ENCODE measurements around the gene KANK2.

KANK2 gene

GRCh38 chr19:11202488-11203193 is 5.3 kb upstream of the KANK2 start:
- TF ChIP-seq SIN3A (IDR thresholded peaks at IDR 0.05; ENCODE audit: borderline replicate concordance, insufficient read depth, low read length) (no peak), TAF1 (IDR thresholded peaks at IDR 0.05; ENCODE audit: borderline replicate concordance, insufficient read depth, low read length) (no peak), POLR2AphosphoS5 (IDR thresholded peaks at IDR 0.05; ENCODE audit: low read depth, low read length) (no peak), FOXP2 (optimal IDR thresholded peaks at IDR 0.05; ENCODE audit: borderline replicate concordance, extremely low read depth, extremely low read length, insufficient read depth) (no peak)
- TF ChIP-seq, protein P1, sequence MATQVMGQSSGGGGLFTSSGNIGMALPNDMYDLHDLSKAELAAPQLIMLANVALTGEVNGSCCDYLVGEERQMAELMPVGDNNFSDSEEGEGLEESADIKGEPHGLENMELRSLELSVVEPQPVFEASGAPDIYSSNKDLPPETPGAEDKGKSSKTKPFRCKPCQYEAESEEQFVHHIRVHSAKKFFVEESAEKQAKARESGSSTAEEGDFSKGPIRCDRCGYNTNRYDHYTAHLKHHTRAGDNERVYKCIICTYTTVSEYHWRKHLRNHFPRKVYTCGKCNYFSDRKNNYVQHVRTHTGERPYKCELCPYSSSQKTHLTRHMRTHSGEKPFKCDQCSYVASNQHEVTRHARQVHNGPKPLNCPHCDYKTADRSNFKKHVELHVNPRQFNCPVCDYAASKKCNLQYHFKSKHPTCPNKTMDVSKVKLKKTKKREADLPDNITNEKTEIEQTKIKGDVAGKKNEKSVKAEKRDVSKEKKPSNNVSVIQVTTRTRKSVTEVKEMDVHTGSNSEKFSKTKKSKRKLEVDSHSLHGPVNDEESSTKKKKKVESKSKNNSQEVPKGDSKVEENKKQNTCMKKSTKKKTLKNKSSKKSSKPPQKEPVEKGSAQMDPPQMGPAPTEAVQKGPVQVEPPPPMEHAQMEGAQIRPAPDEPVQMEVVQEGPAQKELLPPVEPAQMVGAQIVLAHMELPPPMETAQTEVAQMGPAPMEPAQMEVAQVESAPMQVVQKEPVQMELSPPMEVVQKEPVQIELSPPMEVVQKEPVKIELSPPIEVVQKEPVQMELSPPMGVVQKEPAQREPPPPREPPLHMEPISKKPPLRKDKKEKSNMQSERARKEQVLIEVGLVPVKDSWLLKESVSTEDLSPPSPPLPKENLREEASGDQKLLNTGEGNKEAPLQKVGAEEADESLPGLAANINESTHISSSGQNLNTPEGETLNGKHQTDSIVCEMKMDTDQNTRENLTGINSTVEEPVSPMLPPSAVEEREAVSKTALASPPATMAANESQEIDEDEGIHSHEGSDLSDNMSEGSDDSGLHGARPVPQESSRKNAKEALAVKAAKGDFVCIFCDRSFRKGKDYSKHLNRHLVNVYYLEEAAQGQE (IDR thresholded peaks at IDR 0.05; ENCODE audit: insufficient read depth in 1 of 2, low read depth in 2 of 2, low read length in 2 of 2): no peak

DNA sequence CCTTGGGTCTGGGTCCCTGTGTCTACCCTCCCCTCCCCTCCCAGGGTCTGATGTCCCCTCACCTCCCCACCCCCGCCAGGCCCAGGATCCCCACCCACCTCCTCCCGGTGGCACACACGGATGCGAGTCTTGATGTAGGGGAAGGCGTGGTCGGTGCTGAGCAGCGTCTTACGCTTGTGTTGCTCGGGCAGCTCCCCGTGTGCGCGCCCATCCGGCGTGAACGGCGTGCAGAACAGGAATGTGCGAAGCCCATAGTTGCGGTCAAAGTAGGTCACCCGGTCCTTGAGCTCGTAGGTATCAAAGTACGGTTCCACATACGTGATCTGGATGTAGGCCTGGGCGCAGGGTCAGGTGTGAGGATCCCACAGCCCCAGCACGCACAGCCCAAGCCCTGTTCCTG is 4.4 kb upstream of the KANK2 start:
- no peak for TF ChIP-seq POLR2AphosphoS5 (IDR thresholded peaks at IDR 0.05; ENCODE audit: low read depth, low read length)
- no peak for TF ChIP-seq TAF1 (IDR thresholded peaks at IDR 0.05; ENCODE audit: borderline replicate concordance, insufficient read depth, low read length)
- TF ChIP-seq FOXP2 (optimal IDR thresholded peaks at IDR 0.05; ENCODE audit: borderline replicate concordance, extremely low read depth, extremely low read length, insufficient read depth): no peak
- no peak for TF ChIP-seq SIN3A (IDR thresholded peaks at IDR 0.05; ENCODE audit: borderline replicate concordance, insufficient read depth, low read length)
- TF ChIP-seq, protein P1 (IDR thresholded peaks at IDR 0.05; ENCODE audit: insufficient read depth in 1 of 2, low read depth in 2 of 2, low read length in 2 of 2): no peak

DNA sequence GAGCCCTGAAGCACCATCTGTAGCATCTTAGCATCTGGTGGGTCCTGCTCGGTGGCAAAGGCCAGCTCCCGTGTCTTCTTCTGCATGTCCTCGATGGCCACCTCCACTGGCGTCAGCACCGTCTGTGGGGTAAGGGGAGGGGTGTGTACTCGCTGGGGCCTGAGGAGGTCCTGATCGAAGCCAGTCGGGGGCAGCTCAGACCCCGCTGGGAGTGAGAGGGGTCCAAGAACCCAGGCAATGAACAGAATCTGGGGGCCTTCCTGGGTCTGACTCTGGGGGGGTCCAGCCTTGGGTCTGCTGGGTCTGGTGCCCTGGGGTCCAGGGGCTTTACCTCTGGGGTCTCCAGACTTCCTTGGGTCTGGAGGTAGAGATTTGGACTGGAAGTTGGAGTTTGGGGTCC is 3.6 kb upstream of the KANK2 start:
- TF ChIP-seq FOXP2 (optimal IDR thresholded peaks at IDR 0.05; ENCODE audit: borderline replicate concordance, extremely low read depth, extremely low read length, insufficient read depth) (no peak), TAF1 (IDR thresholded peaks at IDR 0.05; ENCODE audit: borderline replicate concordance, insufficient read depth, low read length) (no peak), POLR2AphosphoS5 (IDR thresholded peaks at IDR 0.05; ENCODE audit: low read depth, low read length) (no peak), SIN3A (IDR thresholded peaks at IDR 0.05; ENCODE audit: borderline replicate concordance, insufficient read depth, low read length) (no peak)
- TF ChIP-seq, protein P1 (IDR thresholded peaks at IDR 0.05; ENCODE audit: insufficient read depth in 1 of 2, low read depth in 2 of 2, low read length in 2 of 2): no peak

- no peak for TF ChIP-seq POLR2AphosphoS5 (IDR thresholded peaks at IDR 0.05; ENCODE audit: low read depth, low read length)
- TF ChIP-seq SIN3A (IDR thresholded peaks at IDR 0.05; ENCODE audit: borderline replicate concordance, insufficient read depth, low read length): no peak
- TF ChIP-seq TAF1 (IDR thresholded peaks at IDR 0.05; ENCODE audit: borderline replicate concordance, insufficient read depth, low read length): no peak
- TF ChIP-seq, protein P1 (IDR thresholded peaks at IDR 0.05; ENCODE audit: insufficient read depth in 1 of 2, low read depth in 2 of 2, low read length in 2 of 2): no peak
Measured at GRCh38 chr19:11200015-11200574, 2.8 kb upstream of the KANK2 start.
